ENCODE results near the gene JMJD1C. TPM values are rescaled to one million over a fixed set of nuclear protein-coding genes. Genes with fewer than 3 reads are reported as not detected.

Gene JMJD1C
- total RNA-seq, 1 donor, result 572 TPM

DNA sequence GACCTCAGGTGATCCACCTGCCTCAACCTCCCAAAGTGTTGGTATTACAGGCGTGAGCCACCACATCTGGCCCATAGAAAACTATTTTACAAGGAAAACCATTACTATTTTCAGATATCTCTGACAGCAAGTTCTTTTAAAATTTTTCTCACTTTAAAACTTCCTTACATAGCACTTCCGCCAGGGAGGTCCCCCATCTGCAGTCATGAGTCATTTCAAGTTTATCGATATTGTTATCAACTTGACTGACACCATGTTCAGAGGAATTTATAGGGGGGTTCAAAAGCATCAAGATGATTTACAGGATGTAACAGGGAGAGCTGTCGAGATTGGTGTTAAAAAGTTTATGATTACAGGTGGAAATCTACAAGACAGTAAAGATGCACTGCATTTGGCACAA, 243.8 kb downstream of the JMJD1C start:
- H3K27me3 ChIP-seq (ENCODE audit: insufficient read depth, low read length), result no peaks in the 10 kb centered on the region
- H3K9me3 ChIP-seq (ENCODE audit: low read depth, low read length), result no peaks in the 10 kb centered on the region
- peaks cover 38% of the 10 kb centered on the region for H3K4me1 ChIP-seq (ENCODE audit: insufficient read depth, low read length)
- H3K4me3 ChIP-seq (ENCODE audit: low read length), result no peak overlapping the region

GRCh38 chr10:63219749-63220148, 246.0 kb downstream of the JMJD1C start:
- Histone ChIP-seq H3K27me3 (ENCODE audit: insufficient read depth, low read length) (no peaks in the 10 kb centered on the region), H3K9me3 (ENCODE audit: low read depth, low read length) (no peaks in the 10 kb centered on the region), H3K4me3 (ENCODE audit: low read length) (no peak overlapping the region), H3K4me1 (ENCODE audit: insufficient read depth, low read length) (peaks cover 22% of the 10 kb centered on the region)

GRCh38 chr10:63217120-63217605, 248.6 kb downstream of the JMJD1C start:
- H3K4me3 ChIP-seq (ENCODE audit: low read length), result no peak overlapping the region
- H3K9me3 ChIP-seq (ENCODE audit: low read depth, low read length), result no peaks in the 10 kb centered on the region
- peaks cover 34% of the 10 kb centered on the region for H3K4me1 ChIP-seq (ENCODE audit: insufficient read depth, low read length)
- no peaks in the 10 kb centered on the region for H3K27me3 ChIP-seq (ENCODE audit: insufficient read depth, low read length)

- Histone ChIP-seq H3K4me3 (ENCODE audit: low read length) (no peak overlapping the region), H3K4me1 (ENCODE audit: insufficient read depth, low read length) (peaks cover 26% of the 10 kb centered on the region), H3K27me3 (ENCODE audit: insufficient read depth, low read length) (no peaks in the 10 kb centered on the region), H3K9me3 (ENCODE audit: low read depth, low read length) (no peaks in the 10 kb centered on the region)
Measured at GRCh38 chr10:63214571-63214970, 251.2 kb downstream of the JMJD1C start.

- H3K9me3 ChIP-seq (ENCODE audit: low read depth, low read length), result no peaks in the 10 kb centered on the region
- peaks cover 20% of the 10 kb centered on the region for H3K4me1 ChIP-seq (ENCODE audit: insufficient read depth, low read length)
- no peak overlapping the region for H3K4me3 ChIP-seq (ENCODE audit: low read length)
- H3K27me3 ChIP-seq (ENCODE audit: insufficient read depth, low read length), result no peaks in the 10 kb centered on the region
Measured at GRCh38 chr10:63213489-63213888, 252.3 kb downstream of the JMJD1C start.

DNA sequence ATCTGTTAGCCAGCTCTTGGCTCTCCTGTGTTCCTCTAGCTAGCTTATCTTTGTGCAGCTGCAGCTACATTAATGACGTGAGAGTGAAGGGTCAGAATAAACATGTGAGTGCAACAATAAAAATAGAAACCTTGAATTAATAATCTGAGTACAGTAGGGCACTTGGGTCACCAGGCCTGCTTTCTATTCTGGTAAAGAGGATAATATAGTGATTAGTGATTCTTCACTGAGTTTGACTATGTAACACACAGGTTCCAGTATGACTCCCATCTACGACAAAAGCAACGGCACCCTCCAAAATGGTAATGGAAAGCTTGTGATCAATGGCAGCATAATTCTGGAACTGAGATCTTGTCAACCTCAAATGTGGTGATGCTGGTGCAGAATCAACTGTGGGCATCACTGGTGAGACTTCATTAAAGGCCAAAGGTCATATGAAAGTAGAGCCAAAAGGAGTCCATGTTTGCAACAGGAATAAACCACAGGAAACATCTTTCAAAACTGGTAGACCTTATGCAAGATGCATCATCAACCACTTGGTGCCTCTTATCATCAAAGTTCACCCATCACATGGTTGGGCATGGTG, 255.1 kb downstream of the JMJD1C start:
- H3K4me1 ChIP-seq (ENCODE audit: insufficient read depth, low read length), result peaks cover 41% of the 10 kb centered on the region

DNA sequence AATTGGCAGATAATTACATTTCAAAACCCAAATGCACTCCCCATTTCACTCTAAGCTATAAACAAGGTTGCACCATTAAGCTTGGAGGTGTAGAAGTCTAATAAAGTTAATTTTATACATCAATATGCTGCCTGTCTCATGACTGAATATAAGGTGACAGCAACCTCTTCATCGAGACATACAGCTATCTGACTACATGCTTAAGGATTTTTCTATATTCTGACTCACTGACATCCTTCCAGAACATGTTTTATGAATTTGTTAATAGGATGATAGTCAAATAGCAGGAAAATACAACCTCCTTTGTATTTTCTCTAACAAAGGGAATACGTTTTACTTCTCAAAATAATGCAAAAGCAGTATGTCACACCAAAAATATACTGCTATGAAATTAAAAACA, 256.1 kb downstream of the JMJD1C start:
- no peaks in the 10 kb centered on the region for H3K27me3 ChIP-seq (ENCODE audit: insufficient read depth, low read length)
- no peak overlapping the region for H3K4me3 ChIP-seq (ENCODE audit: low read length)
- H3K4me1 ChIP-seq (ENCODE audit: insufficient read depth, low read length), result peaks cover 42% of the 10 kb centered on the region
- H3K9me3 ChIP-seq (ENCODE audit: low read depth, low read length), result no peaks in the 10 kb centered on the region

More for the DNA sequence above, 255.1 kb downstream of the JMJD1C start:
- no peaks in the 10 kb centered on the region for H3K9me3 ChIP-seq (ENCODE audit: low read depth, low read length)
- no peak overlapping the region for H3K4me3 ChIP-seq (ENCODE audit: low read length)
- no peaks in the 10 kb centered on the region for H3K27me3 ChIP-seq (ENCODE audit: insufficient read depth, low read length)

- peaks cover 35% of the 10 kb centered on the region for H3K4me1 ChIP-seq (ENCODE audit: insufficient read depth, low read length)
- no peaks in the 10 kb centered on the region for H3K9me3 ChIP-seq (ENCODE audit: low read depth, low read length)
- H3K27me3 ChIP-seq (ENCODE audit: insufficient read depth, low read length), result no peaks in the 10 kb centered on the region
- H3K4me3 ChIP-seq (ENCODE audit: low read length), result no peak overlapping the region
Measured at GRCh38 chr10:63208986-63209385, 256.8 kb downstream of the JMJD1C start.

GRCh38 chr10:63206997-63207811, 258.6 kb downstream of the JMJD1C start:
- H3K9me3 ChIP-seq (ENCODE audit: low read depth, low read length), result no peaks in the 10 kb centered on the region
- no peak overlapping the region for H3K4me3 ChIP-seq (ENCODE audit: low read length)
- no peaks in the 10 kb centered on the region for H3K27me3 ChIP-seq (ENCODE audit: insufficient read depth, low read length)
- peaks cover 29% of the 10 kb centered on the region for H3K4me1 ChIP-seq (ENCODE audit: insufficient read depth, low read length)

DNA sequence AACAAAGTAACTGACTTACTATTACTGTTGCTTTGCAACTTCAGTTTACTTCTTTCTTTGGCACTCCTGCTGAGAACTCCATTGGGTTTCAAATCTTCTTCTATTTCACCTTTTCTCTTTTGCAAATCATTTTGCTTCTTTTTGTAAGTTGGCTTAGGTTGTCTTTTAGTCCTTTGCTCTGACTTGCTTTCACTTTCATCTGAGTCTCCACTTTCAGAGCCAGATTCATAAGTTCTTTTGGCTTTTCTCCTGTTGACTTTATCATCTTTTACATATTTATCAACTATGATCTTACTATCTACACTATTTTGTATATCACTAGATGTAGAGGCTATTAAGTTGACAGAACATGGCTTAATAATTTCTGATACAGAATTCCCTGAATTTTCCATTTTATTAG, 259.2 kb downstream of the JMJD1C start:
- H3K4me1 ChIP-seq (ENCODE audit: insufficient read depth, low read length), result peaks cover 29% of the 10 kb centered on the region
- no peak overlapping the region for H3K4me3 ChIP-seq (ENCODE audit: low read length)
- H3K27me3 ChIP-seq (ENCODE audit: insufficient read depth, low read length), result no peaks in the 10 kb centered on the region
- no peaks in the 10 kb centered on the region for H3K9me3 ChIP-seq (ENCODE audit: low read depth, low read length)

DNA sequence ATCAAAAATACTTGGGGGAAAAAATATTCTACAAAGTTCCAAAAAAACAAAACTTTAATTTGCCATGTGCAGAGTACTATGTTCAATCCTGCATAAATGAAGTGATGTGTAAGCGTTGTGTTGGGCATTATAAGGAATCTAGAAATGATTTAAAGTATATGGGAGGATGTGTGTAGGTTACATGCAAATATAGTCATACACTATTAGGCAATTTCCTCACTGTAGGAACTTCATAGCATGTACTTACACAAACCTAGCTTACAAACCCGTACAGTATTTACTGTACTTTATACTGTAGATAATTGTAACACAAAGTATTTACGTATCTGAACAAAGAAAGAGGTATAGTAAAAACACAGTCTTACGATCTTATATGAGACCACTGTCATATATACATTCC, 260.4 kb downstream of the JMJD1C start:
- H3K27me3 ChIP-seq (ENCODE audit: insufficient read depth, low read length), result no peaks in the 10 kb centered on the region
- peaks cover 22% of the 10 kb centered on the region for H3K4me1 ChIP-seq (ENCODE audit: insufficient read depth, low read length)
- no peak overlapping the region for H3K4me3 ChIP-seq (ENCODE audit: low read length)
- no peaks in the 10 kb centered on the region for H3K9me3 ChIP-seq (ENCODE audit: low read depth, low read length)

- Histone ChIP-seq H3K9me3 (ENCODE audit: low read depth, low read length) (no peaks in the 10 kb centered on the region), H3K27me3 (ENCODE audit: insufficient read depth, low read length) (no peaks in the 10 kb centered on the region), H3K4me1 (ENCODE audit: insufficient read depth, low read length) (peaks cover 22% of the 10 kb centered on the region), H3K4me3 (ENCODE audit: low read length) (no peak overlapping the region)
Measured at GRCh38 chr10:63204667-63205391, 260.9 kb downstream of the JMJD1C start.

GRCh38 chr10:63201118-63201517, 264.7 kb downstream of the JMJD1C start:
- no peaks in the 10 kb centered on the region for H3K9me3 ChIP-seq (ENCODE audit: low read depth, low read length)
- H3K27me3 ChIP-seq (ENCODE audit: insufficient read depth, low read length), result no peaks in the 10 kb centered on the region

GRCh38 chr10:63200431-63200830, 265.3 kb downstream of the JMJD1C start:
- H3K4me3 ChIP-seq (ENCODE audit: low read length), result no peak overlapping the region
- H3K9me3 ChIP-seq (ENCODE audit: low read depth, low read length), result no peaks in the 10 kb centered on the region
- H3K27me3 ChIP-seq (ENCODE audit: insufficient read depth, low read length), result no peaks in the 10 kb centered on the region
- H3K4me1 ChIP-seq (ENCODE audit: insufficient read depth, low read length), result no peaks in the 10 kb centered on the region

More at GRCh38 chr10:63201118-63201517, 264.7 kb downstream of the JMJD1C start:
- peaks cover 5% of the 10 kb centered on the region for H3K4me1 ChIP-seq (ENCODE audit: insufficient read depth, low read length)
- H3K4me3 ChIP-seq (ENCODE audit: low read length), result no peak overlapping the region

- H3K27me3 ChIP-seq (ENCODE audit: insufficient read depth, low read length), result no peaks in the 10 kb centered on the region
- H3K4me3 ChIP-seq (ENCODE audit: low read length), result no peak overlapping the region
- no peaks in the 10 kb centered on the region for H3K4me1 ChIP-seq (ENCODE audit: insufficient read depth, low read length)
- no peaks in the 10 kb centered on the region for H3K9me3 ChIP-seq (ENCODE audit: low read depth, low read length)
Measured at GRCh38 chr10:63199716-63200115, 266.1 kb downstream of the JMJD1C start.
